Liver (tissue), 3 donors: ENCODE measurements around the gene CST8.
"Not testable (repeated sequence)": the region's sequence is repeated elsewhere in the genome, so short reads cannot be mapped to it uniquely, and the experiment has no call there.

Experiments
- CTCF ChIP-seq: fragments of 150-350 bp; IDR thresholded peaks from 2 replicates; pipeline ENCODE4 v1.5.1; 2017; ENCODE audit warnings: improper control_type of control experiment, low read depth, low read length; ENCODE audit not compliant: missing input control
- GABPA ChIP-seq, 2 donors: IDR thresholded peaks in 1 of 2; conservative IDR thresholded peaks in 1 of 2; 2 replicates each; pipeline ENCODE4 v1.6.1; 2016; ENCODE audit warnings: antibody characterized with exemption in 2 of 2, mild to moderate bottlenecking in 1 of 2, moderate library complexity in 1 of 2
- RAD21 ChIP-seq, 2 donors: IDR thresholded peaks; 2 replicates each; pipeline ENCODE4 v1.6.1; 2016; ENCODE audit warnings: antibody characterized with exemption in 2 of 2, mild to moderate bottlenecking in 2 of 2
- SP1 ChIP-seq: IDR thresholded peaks from 2 replicates; pipeline ENCODE4 v1.6.1; 2018; ENCODE audit warnings: antibody characterized with exemption, mild to moderate bottlenecking
- YY1 ChIP-seq: IDR thresholded peaks from 2 replicates; pipeline ENCODE4 v1.6.1; 2016; ENCODE audit warnings: antibody characterized with exemption, mild to moderate bottlenecking
- TF ChIP-seq, protein P1 (sequence below): IDR thresholded peaks from 2 replicates; pipeline ENCODE4 v1.6.1; 2016; ENCODE audit warnings: antibody characterized with exemption
- donor health status: healthy.
- donor health status: healthy.

DNA sequence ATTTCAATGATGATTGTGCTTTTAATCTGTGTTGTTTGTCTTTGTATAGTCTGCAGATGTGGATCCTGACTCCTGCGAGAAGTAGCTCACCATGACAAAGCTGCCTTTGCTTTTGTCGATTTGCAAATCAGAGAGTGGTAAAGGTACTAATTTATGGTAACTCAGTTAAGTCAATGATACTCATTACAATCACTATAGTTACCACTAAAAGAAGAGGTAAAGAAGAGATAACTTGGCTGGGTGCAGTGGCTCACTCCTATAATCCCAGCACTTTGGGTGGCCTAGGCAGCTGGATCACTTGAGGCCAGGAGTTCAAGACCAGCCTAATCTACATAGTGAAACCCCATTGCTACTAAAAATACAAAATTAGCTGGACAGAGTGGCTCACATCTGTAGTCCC, 17.6 kb upstream of the CST8 start:
- TF ChIP-seq YY1; CTCF; GABPA (IDR thresholded peaks at IDR 0.05 in 1 of 2, conservative IDR thresholded peaks at IDR 0.05 in 1 of 2); SP1; RAD21 (IDR thresholded peaks at IDR 0.05): not testable (repeated sequence)
- TF ChIP-seq, protein P1, sequence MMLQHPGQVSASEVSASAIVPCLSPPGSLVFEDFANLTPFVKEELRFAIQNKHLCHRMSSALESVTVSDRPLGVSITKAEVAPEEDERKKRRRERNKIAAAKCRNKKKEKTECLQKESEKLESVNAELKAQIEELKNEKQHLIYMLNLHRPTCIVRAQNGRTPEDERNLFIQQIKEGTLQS = not testable (repeated sequence)
